GM20431 (cell line): ENCODE measurements around the gene NEMF.
"Not testable (repeated sequence)": the region's sequence is repeated elsewhere in the genome, so short reads cannot be mapped to it uniquely, and the experiment has no call there.

Source experiments
- in situ Hi-C: fragments of 300-500 bp; cut with MseI, MboI; formaldehyde crosslinking; loops from one replicate; pipeline ENCODE4 v1.15.0; 2020; ENCODE audit warnings: low sequenced_read_pairs; ENCODE audit not compliant: unreplicated experiment

NEMF gene, protein sequence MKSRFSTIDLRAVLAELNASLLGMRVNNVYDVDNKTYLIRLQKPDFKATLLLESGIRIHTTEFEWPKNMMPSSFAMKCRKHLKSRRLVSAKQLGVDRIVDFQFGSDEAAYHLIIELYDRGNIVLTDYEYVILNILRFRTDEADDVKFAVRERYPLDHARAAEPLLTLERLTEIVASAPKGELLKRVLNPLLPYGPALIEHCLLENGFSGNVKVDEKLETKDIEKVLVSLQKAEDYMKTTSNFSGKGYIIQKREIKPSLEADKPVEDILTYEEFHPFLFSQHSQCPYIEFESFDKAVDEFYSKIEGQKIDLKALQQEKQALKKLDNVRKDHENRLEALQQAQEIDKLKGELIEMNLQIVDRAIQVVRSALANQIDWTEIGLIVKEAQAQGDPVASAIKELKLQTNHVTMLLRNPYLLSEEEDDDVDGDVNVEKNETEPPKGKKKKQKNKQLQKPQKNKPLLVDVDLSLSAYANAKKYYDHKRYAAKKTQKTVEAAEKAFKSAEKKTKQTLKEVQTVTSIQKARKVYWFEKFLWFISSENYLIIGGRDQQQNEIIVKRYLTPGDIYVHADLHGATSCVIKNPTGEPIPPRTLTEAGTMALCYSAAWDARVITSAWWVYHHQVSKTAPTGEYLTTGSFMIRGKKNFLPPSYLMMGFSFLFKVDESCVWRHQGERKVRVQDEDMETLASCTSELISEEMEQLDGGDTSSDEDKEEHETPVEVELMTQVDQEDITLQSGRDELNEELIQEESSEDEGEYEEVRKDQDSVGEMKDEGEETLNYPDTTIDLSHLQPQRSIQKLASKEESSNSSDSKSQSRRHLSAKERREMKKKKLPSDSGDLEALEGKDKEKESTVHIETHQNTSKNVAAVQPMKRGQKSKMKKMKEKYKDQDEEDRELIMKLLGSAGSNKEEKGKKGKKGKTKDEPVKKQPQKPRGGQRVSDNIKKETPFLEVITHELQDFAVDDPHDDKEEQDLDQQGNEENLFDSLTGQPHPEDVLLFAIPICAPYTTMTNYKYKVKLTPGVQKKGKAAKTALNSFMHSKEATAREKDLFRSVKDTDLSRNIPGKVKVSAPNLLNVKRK

DNA sequence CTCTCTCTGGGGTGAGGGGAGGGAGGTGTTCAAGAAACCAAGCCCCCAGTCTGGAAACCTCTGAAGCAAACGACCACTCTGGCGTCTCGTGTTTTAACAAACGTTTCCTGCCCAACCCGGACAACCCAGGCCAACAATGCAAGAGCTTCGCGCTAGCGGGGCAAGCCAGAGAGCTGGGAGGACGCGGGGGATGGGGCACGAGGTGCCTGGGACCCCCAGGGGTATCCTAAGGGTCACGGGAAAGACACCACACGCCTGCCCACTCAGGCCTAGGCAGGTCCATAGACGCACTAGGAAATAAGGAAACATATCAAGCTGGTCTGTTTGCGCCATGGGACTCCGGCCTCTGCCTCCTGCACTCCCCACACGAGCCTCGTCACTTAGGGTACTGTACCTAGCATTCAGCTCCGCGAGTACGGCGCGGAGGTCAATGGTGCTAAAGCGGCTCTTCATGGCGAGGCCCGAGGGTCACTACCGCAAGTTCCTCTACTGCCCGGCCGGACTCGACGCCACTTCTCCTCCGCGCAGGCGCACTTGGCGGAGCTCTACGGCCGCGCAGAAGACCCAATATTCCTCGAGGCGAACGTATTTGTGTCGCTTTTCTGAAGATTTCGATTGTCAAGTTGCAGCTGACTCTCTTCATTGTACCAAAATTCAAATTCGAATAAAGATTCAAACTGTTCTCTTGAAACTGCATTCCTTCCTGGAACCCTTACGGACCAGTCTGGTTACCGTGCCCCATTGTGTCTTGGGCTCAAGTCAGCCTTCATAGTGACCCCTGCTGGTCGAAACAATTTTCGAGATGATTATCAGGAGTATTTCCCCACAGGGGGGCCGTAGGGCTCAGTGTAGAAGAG is at the start of gene NEMF:
Gene NEMF, minus strand, starts transcription at position 488 of the 857 bp plus-strand sequence. Its CDS starts 35 bp downstream, at position 453.
- in situ Hi-C loops, result no loop called here

DNA sequence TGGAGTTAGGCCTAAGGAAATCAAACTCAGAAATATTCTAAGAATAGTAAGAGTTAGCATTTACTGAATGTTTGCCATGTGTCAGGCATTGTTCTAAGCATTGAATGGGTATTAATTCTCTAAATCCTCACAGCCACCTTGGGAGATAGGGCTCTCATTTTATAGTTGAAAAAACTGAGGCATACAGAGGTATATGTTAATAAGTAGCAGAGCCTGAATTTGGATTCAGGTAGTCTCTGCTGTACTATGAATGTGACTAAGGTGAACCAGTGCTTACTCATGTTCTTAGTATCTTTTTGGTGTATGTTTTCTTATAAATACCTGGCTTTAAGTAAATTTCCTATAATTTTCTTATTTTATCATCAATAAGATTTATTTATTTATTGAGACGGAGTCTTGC is 48.4 kb upstream of the NEMF start:
- in situ Hi-C loops, result no loop called here

DNA sequence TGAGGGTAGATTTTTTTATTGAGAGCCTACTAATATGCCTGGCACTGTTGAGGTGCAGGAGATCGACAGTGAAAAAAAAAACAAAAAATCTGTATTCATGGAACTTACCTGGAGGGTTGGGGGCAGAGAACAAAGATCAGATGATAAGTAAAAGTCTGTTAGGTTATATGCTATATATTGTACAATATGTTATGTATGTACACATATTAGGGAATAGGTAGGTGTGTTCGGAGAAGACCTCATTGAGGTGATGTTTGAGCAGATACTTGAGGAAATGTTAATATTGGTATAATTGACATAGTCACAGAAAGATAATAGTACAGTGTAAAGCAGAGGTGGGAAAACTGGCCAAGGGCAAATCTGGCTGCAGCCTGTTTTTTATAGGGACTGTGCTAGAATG is 45.9 kb upstream of the NEMF start:
- in situ Hi-C loops, result no loop called here

DNA sequence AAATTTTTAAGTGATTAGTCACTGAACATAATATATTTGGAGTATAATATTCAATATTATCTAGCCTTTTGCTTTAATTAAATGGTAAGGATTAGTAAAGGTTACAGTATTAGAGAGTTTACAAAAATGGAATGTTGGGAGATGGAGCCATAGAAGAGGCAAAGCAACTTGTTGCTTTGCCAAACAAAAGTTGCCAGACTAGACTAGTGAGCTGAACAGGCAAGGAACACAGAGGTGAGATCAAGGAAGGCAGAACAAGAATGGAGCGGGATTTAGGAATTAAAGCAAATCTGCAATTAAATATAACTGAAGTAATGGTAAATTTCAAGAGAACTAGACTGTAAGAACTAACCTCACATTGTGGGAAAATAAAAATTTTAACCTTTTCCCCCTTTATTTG is 45.4 kb upstream of the NEMF start:
- in situ Hi-C loops, result no loop called here

DNA sequence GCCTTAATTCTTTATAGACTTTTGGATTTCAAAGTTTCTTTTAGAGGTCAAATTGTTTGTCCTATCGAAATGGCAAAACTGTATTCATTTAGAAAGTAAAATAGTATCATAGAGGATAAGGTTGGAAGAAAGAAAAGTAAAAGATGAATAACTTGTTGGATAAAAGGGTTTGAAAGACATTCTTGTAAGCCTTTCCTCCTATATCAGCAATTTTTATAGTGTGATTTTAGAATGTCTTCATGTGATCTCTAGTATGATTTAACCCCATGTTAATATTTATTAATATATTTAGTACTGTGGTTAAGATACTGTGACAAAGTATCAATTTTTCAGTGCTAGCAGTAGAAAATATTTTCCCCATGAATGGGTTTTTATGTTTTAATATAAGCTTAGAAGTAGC is 44.8 kb upstream of the NEMF start:
- in situ Hi-C loops, result no loop called here

DNA sequence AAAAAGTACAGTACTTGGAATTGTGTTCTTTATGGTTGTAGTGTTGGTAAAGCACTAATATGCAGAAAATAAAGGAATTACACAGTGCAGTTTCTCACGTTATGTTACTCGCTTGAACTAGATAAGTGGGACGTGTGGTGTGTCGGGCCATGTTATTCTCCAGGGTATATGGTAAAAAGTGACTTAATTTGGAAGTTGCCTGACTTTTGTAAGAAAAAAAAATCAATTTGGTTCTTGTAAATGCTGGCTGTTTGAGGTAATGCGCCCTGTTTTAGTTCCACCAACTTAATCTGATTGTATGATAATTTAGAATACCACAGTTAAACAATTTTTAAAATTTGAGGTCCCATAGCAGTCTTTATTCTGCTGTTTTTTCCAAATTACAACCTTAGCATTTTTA is 44.4 kb upstream of the NEMF start:
- in situ Hi-C loops, result no loop called here

DNA sequence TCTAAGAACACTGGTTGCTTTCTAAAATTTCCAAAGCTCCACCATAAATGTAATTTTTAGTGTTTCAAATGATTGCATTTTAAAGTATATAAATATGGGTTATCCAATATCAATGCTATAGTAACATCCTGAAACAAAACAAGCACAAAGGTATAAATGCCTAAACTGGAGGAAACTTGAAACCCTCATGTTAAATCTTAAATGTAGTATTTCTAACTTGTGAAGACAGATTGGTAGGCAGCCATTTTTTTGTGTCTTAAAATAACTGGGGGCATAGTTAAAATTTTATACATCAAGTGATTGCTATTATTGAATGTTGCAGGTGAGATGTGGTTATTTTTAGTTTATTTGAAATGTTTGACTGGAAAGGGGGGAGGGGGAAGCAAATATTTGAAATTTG is 43.7 kb upstream of the NEMF start:
- in situ Hi-C loops, result not testable (repeated sequence)

DNA sequence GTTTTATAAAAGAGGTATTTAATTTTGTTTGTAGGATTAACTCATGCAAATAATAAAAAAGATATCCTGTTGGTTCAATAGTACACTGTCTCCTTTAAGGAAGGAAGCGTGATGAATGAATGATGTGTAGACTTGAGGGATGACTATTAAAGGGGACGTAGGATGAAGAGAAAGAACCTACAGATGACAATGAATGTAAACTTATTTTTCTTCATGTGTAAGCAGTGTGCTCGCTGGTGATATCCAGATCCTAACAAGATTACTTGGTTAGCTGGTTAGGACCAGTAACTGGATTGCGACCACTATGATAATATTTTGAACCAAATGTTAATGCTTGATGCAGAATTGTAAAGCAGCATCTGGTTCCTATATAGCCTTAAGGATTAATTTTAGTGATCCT is 42.9 kb upstream of the NEMF start:
- in situ Hi-C loops, result no loop called here

DNA sequence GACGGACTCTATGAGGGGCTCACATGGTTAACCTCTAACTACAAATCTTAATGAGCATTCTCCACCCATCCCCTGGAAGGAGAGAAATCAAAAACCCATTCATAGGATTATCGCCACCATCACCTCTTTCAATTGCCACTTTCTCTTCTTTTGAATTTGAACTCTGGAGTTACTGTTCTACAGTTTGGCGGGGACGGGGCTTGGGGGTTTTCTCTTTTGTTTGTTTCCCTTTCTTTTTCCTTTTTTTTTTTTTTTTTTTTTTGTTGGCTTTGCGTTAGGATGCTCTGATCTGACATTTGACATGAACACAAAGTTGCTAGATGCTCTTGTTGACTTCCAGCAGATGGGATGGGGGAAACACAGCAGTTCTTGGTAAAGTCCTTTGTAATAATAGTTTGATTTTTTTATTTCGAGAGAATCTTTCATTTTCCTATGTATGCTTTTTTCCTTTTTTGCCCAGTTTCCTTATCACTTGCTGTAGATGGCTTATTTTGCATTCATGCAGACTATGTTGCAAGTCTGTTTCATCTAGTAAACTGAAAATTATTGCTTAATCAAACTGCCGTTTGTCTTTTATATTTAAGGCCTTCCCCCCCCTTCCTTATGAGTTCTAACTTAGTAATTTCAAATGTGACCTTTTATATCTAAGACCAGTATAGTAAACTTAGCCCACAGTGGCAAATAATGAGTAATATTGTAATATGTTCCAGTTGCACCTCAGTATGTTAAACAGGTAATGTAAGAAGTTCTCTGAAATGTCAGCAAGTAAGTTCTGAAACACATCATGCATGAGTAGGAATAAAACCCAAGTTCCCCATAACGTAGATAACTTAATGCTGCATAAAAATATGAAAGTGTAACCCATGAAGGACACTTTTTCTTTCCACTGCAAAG is 41.9 kb upstream of the NEMF start:
- in situ Hi-C loops, result not testable (repeated sequence)

DNA sequence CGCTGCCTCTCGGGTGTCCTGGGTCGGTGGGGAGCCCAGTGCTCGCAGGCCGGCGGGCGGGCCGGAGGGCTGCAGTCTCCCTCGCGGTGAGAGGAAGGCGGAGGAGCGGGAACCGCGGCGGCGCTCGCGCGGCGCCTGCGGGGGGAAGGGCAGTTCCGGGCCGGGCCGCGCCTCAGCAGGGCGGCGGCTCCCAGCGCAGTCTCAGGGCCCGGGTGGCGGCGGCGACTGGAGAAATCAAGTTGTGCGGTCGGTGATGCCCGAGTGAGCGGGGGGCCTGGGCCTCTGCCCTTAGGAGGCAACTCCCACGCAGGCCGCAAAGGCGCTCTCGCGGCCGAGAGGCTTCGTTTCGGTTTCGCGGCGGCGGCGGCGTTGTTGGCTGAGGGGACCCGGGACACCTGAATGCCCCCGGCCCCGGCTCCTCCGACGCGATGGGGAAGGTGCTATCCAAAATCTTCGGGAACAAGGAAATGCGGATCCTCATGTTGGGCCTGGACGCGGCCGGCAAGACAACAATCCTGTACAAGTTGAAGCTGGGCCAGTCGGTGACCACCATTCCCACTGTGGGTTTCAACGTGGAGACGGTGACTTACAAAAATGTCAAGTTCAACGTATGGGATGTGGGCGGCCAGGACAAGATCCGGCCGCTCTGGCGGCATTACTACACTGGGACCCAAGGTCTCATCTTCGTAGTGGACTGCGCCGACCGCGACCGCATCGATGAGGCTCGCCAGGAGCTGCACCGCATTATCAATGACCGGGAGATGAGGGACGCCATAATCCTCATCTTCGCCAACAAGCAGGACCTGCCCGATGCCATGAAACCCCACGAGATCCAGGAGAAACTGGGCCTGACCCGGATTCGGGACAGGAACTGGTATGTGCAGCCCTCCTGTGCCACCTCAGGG is 41.0 kb upstream of the NEMF start:
- in situ Hi-C loops, result no loop called here

DNA sequence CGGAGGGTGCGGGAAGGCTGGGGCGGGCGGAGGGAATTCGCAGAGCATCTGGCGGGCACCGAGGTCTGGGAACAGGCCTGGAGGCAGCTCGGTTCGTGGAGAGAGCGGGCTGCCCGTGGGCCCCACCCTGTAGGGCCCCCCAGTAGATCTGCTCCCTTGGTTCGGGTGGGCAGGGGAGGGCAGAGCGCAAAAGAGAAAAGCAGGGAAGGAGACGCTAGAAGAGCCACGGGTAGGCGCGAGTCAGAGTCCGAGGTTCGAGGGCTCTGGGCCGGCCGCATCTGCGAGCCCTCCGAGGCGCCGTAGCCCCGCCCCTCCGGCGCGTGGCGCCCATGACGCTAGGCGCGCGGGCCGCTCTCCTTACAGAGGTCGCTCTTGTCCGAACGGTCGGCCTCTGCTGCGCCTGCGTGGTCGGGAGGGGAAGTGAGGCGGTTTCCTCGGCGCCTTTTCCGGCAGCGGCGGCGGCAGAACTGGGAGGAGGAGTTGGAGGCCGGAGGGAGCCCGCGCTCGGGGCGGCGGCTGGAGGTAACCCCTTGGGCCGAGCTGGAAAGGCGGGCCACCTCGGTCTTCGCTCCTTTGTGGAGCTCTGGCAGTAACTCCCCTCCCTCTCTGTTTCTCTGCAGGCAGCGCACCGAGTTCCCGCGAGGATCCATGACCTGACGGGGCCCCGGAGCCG is 40.2 kb upstream of the NEMF start, which contains the start of gene ARF6:
Gene ARF6, plus strand, starts transcription at position 447 of the 673 bp plus-strand sequence. CDS start 655 bp downstream, outside the sequence.
- in situ Hi-C loops, result no loop called here

DNA sequence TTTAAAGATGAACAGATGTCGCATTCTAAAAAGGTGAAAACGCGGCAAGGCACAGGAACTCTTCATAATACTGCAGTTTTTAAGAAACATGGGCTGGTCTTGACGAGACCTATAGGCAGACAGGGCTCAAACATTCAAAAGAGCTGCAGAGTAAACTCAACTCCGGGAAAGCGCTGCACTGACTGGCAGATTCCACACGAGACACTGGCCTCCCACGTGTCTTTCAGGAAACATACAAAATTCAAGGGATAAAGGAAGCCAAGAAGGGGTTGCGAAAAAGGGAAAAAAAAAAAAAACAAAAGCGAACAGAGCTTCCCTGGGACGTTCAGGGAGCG is 39.7 kb upstream of the NEMF start:
- in situ Hi-C loops, result no loop called here

DNA sequence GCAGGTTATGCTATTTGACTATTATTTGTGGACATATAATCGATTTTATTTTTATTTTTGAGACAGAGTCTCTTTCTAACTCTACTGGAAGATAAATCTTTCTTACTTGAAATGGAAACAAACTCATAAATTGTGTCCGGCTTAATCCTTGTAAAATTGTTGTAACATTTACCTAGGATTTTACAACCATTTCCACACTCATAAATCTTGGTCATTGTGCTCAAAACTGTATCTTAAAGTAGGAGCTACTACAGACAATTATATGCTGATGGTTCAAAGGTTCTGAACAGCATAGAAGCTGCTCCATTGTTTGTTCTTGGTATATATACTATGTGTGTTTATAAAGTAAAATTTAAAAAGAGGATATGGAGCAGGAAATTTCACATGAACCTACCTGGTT is 35.7 kb upstream of the NEMF start:
- in situ Hi-C loops, result no loop called here

DNA sequence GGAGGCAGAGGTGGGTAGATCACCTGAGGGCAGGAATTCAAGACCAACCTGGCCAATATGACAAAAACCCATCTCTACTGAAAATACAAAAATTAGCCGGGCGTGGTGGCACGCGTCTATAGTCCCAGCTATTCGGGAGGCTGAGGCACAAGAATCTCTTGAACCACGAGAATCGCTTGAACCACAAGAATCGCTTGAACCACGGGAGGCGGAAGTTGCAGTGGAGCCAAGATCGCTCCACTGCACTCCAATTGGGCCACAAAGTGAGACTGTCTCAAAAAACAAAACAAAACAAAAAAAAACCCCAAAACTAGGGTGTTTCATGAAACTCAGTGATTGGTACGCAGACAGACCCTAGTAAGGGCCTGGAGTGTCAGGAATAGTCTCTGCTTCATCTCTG is 33.9 kb upstream of the NEMF start:
- in situ Hi-C loops, result no loop called here

DNA sequence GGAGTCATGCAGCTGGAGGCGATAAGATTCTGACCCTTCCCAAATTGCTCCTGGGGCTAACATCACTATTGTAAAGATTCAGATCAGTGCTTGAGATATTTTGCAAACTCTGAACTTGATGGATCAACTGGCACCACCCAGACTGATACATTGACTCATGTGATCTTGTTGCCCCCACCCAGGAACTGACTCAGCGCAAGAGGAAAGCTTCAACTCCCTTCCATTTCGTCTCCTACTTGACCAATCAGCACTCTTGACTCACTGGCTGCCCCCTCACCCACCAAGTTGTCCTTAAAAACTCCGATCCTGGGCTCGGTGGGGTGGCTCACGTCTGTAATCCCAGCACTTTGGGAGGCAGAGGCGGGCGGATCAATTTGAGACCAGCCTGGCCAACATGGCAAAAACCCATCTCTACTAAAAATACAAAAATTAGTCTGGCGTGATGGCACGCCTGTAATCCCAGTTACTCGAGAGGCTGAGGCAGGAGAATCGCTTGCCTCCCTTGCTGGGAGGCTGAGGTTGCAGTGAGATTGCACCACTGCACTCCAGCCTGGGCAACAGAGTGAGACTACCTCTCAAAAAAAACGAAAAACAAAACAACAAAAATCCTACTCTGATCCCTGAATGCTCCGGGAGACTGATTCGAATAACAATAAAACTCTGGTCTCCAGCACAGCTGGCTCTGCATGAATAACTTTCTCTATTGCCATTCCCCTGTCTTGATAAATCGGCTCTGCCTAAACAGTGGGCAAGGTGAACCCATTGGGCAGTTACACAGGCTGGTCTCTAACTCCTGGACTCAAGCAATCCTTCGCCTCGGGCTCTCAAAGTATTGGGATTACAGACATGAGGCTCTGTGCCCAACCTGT is 30.5 kb upstream of the NEMF start:
- in situ Hi-C loops, result no loop called here

DNA sequence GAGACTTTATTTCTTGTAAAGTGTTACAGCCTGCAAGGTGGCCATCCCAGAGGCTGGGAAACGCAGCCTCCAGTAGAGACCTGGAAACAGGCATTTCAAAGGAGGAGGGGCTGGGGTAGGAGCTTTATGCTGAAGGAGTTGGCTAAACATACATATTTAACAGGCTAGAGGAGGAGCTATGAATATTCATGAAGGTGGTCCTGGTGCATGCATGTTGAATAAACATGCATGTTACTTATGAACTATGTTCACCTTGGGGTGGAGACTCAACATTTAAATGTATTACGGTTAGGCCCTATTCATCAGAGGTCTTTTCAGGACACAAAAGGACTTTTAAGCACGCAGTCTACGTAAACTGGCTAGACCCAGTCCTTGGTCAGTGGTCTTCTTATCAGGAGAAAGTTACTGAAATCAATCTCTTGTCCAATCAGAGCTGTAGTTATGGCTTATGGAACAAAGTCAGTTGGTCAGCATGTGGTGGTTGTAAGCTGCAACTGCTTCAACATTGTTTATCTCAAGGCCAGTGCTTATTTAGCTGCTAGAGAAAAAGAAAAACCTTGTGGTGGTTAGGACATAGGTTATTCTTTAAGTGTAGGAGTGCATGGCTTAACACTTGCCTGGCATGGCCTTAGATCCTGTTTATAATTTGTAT is 28.9 kb upstream of the NEMF start:
- in situ Hi-C loops, result no loop called here
